GM12878 (cell line): ENCODE results near the gene PPWD1. TPM values are rescaled to one million over a fixed set of nuclear protein-coding genes. Genes with fewer than 3 reads are reported as not detected.

ENCODE experiments used
- ATAC-seq: fragments of 200-7000 bp; cut with Tn5 transposase; 3 replicates; pipeline ENCODE4 v1.9.1; 2020; ENCODE audit warnings: mild to moderate bottlenecking, moderate library complexity
- BruUV-seq: library from RNA; stranded (reverse); fragments of 400-500 nt; replicated peaks from 2 replicates; lab custom pipeline; 2021; lab: Mats Ljungman, UMichigan
- CTCF ChIA-PET: fragments of 300-600 bp; sonication (Branson Sonifier 250); formaldehyde crosslinking; extraction: SDS; loops from one replicate; lab custom pipeline; 2021; ENCODE audit warnings: inconsistent platforms; lab: Yijun Ruan, JAX
- POLR2A ChIA-PET: fragments of 350-600 bp; formaldehyde crosslinking; extraction: SDS; loops from one replicate; lab custom pipeline; 2021; ENCODE audit warnings: inconsistent platforms; lab: Charles Lee
- RAD21 ChIA-PET: fragments of 300-600 bp; sonication (Branson Sonifier 250); formaldehyde crosslinking; loops from one replicate; lab custom pipeline; 2023; ENCODE audit warnings: antibody characterized with exemption; ENCODE audit not compliant: unreplicated experiment; lab: Charles Lee
- SMC1A ChIA-PET: fragments of 300-600 bp; sonication (Branson Sonifier 250); formaldehyde crosslinking; loops from one replicate; lab custom pipeline; 2023; ENCODE audit not compliant: unreplicated experiment, uncharacterized antibody; lab: Charles Lee
- DNase-seq: peaks from one replicate; pipeline ENCODE4 v3.0.0-alpha.2; 2011; ENCODE audit warnings: low read depth, low spot score
- FAIRE-seq: peaks from 3 replicates; lab custom pipeline; 2011; peaks lifted over from hg19 to GRCh38; lab: Jason Lieb, UNC
- H2AFZ ChIP-seq: 2 replicates; pipeline ENCODE4 v1.6.0; 2011; ENCODE audit warnings: low read depth, low read length, control low read depth; ENCODE audit not compliant: control insufficient read depth
- H3K27ac ChIP-seq: 2 replicates; pipeline ENCODE4 v1.5.1; 2011; ENCODE audit warnings: control low read depth; ENCODE audit not compliant: control insufficient read depth, insufficient read depth
- H3K27me3 ChIP-seq, 2 experiments: replicated peaks in 1 of 2; 2 replicates each; pipeline versions ENCODE4 v1.6.0 to v1.6.1; 2011; ENCODE audit warnings: low read length in 1 of 2; ENCODE audit not compliant: control insufficient read depth in 2 of 2, insufficient read depth in 2 of 2
- H3K36me3 ChIP-seq, 2 experiments: 2 replicates each; pipeline ENCODE4 v1.5.1; 2011; ENCODE audit warnings: low read length in 1 of 2; ENCODE audit not compliant: control insufficient read depth in 2 of 2, insufficient read depth in 2 of 2
- H3K4me1 ChIP-seq: 2 replicates; pipeline ENCODE4 v1.6.1; 2011; ENCODE audit warnings: mild to moderate bottlenecking, low read length, moderate library complexity, mixed read lengths; ENCODE audit not compliant: control insufficient read depth, insufficient read depth
- H3K4me2 ChIP-seq: 2 replicates; pipeline ENCODE4 v1.6.0; 2011; ENCODE audit warnings: control low read depth; ENCODE audit not compliant: control insufficient read depth, insufficient read depth
- H3K4me3 ChIP-seq: fragments of 200-600 bp; sonication (generic); 2 replicates; pipeline ENCODE4 v1.5.1; 2016
- H3K79me2 ChIP-seq: 2 replicates; pipeline ENCODE4 v1.6.0; 2011; ENCODE audit warnings: low read length; ENCODE audit not compliant: control insufficient read depth, insufficient read depth
- H3K9ac ChIP-seq: 2 replicates; pipeline ENCODE4 v1.8.0; 2011; ENCODE audit warnings: low read length, control low read depth, mixed read lengths; ENCODE audit not compliant: control insufficient read depth, insufficient read depth
- H3K9me3 ChIP-seq: replicated peaks from 3 replicates; pipeline ENCODE4 v1.5.1; 2011; ENCODE audit warnings: mild to moderate bottlenecking, low read length; ENCODE audit not compliant: control insufficient read depth, insufficient read depth
- H4K20me1 ChIP-seq: 2 replicates; pipeline ENCODE4 v1.6.0; 2011; ENCODE audit not compliant: control insufficient read depth, insufficient read depth
- ASH2L ChIP-seq: fragments of 300-600, 200-600 bp; sonication (generic); IDR thresholded peaks from 2 replicates; pipeline ENCODE4 v1.6.1; 2017; ENCODE audit warnings: low read depth, mild to moderate bottlenecking, borderline replicate concordance
- CEBPZ ChIP-seq: fragments of 150-350 bp; IDR thresholded peaks from 2 replicates; pipeline ENCODE4 v1.6.1; 2016; ENCODE audit warnings: low read depth, low read length
- ELK1 ChIP-seq: IDR thresholded peaks from 2 replicates; pipeline ENCODE4 v1.6.1; 2012; ENCODE audit warnings: low read depth, low read length, improper control_type of control experiment
- ETV6 ChIP-seq, 2 experiments: fragments of 450-650 bp in 1 of 2; IDR thresholded peaks in 1 of 2; conservative IDR thresholded peaks in 1 of 2; 2 replicates each; pipeline ENCODE4 v1.6.1; 2014; ENCODE audit warnings: antibody characterized with exemption in 1 of 2, borderline replicate concordance in 1 of 2, low read depth in 1 of 2, mild to moderate bottlenecking in 1 of 2, moderate library complexity in 1 of 2
- IKZF1 ChIP-seq: fragments of 450-650 bp; conservative IDR thresholded peaks from 2 replicates; pipeline ENCODE4 v1.6.1; 2017; ENCODE audit warnings: antibody characterized with exemption, mild to moderate bottlenecking
- MEF2A ChIP-seq: IDR thresholded peaks from 2 replicates; pipeline ENCODE4 v1.6.1; 2011; ENCODE audit warnings: low read depth, mild to moderate bottlenecking, low read length, moderate library complexity; ENCODE audit not compliant: insufficient read depth
- NBN ChIP-seq: fragments of 450-650 bp; IDR thresholded peaks from 2 replicates; pipeline ENCODE4 v1.6.1; 2016
- NR2C2 ChIP-seq: IDR thresholded peaks from 2 replicates; pipeline ENCODE4 v1.6.1; 2011; ENCODE audit warnings: borderline replicate concordance, low read depth; ENCODE audit not compliant: control insufficient read depth, insufficient read length
- SIX5 ChIP-seq: IDR thresholded peaks from 2 replicates; pipeline ENCODE4 v1.6.1; 2011; ENCODE audit warnings: mild to moderate bottlenecking, low read depth, low read length, moderate library complexity; ENCODE audit not compliant: severe bottlenecking
- SMC3 ChIP-seq: IDR thresholded peaks from 2 replicates; pipeline ENCODE4 v1.6.1; 2011; ENCODE audit warnings: low read length, improper control_type of control experiment, borderline replicate concordance
- TAF1 ChIP-seq: IDR thresholded peaks from 2 replicates; pipeline ENCODE4 v1.6.1; 2011; ENCODE audit warnings: mild to moderate bottlenecking, low read depth, low read length, borderline replicate concordance
- TCF3 ChIP-seq: IDR thresholded peaks from 2 replicates; pipeline ENCODE4 v1.6.1; 2012; ENCODE audit warnings: low read depth, mild to moderate bottlenecking, low read length, borderline replicate concordance; ENCODE audit not compliant: insufficient read depth
- ZBED1 ChIP-seq: IDR thresholded peaks from 2 replicates; pipeline ENCODE4 v1.6.1; 2016; ENCODE audit warnings: borderline replicate concordance
- ZBTB33 ChIP-seq: fragments of 450-650 bp; IDR thresholded peaks from 2 replicates; pipeline ENCODE4 v1.6.1; 2017; ENCODE audit warnings: mild to moderate bottlenecking
- ZZZ3 ChIP-seq: IDR thresholded peaks from 2 replicates; pipeline ENCODE4 v1.6.1; 2011; ENCODE audit warnings: low read depth; ENCODE audit not compliant: control insufficient read depth, insufficient read length
- WGBS: methylation state at CpG from one replicate; pipeline ENCODE4 v1.1.6; 2016; ENCODE audit warnings: low lambda C conversion rate; ENCODE audit not compliant: insufficient replicate concordance, insufficient coverage; ENCODE audit errors: missing lambda C conversion rate; 5-methylcytosine and 5-hydroxymethylcytosine counted together
- in situ Hi-C: fragments of 300-500 bp; cut with MboI; formaldehyde crosslinking; loops from 9 replicates; pipeline ENCODE4 v1.14.3; 2018; ENCODE audit warnings: mixed read lengths
- intact Hi-C: fragments of 100-400 bp; cut with micrococcal nuclease; formaldehyde crosslinking; loops from one replicate; pipeline ENCODE4 v1.14.2; 2022; ENCODE audit not compliant: unreplicated experiment
- polyA plus RNA-seq, 11 experiments: library from polyadenylated mRNA; depleted of rRNA in 4 of 11; unstranded in 6 of 11; stranded (reverse) in 5 of 11; fragments of >200 nt; fragmentation: Nextera tagmentation in 4 of 11; fragmentation: Illumina TruSeq in 1 of 11; extraction: Ambion mirVana in 4 of 11; extraction: Trizol in 1 of 11; gene quantifications; 1 replicate in 1 of 11; 2 replicates in 10 of 11; pipeline versions ENCODE4 v1.2.1 to v1.2.3, GENCODE V29; 2011 to 2016; ENCODE audit warnings: inconsistent platforms in 2 of 11, missing spikeins in 2 of 11, low read depth in 1 of 11
- total RNA-seq, 4 experiments: library from RNA; depleted of rRNA in 3 of 4; stranded (reverse); fragments of >200 nt in 3 of 4; fragmentation: Illumina TruSeq in 1 of 4; extraction: Trizol in 1 of 4; gene quantifications; 2 replicates each; pipeline versions ENCODE4 v1.2.1 to v1.2.3, GENCODE V29; 2013 to 2021

The PPWD1 gene
- total and polyA plus RNA-seq, 10 of the 15 experiments (the other 5 are each of a cell fraction or from before 2014, with no cell fraction given) = 18.0 to 53.9 (median 43.2) TPM

GRCh38 chr5:65624571-65625555 lies 61.8 kb downstream of the PPWD1 start, which contains the start of the genes SHLD3 and TRAPPC13:
Gene SHLD3, plus strand, starts transcription at chr5:65625027. Its CDS starts 4,561 bp downstream, at chr5:65629588.
Gene TRAPPC13, plus strand, starts transcription at chr5:65625027. Its CDS starts 34 bp downstream, at chr5:65625061.
- RAD21 ChIA-PET = interaction anchor here (0.8 to 1.4 kb wide), 3 partner anchors 62 to 528 kb away, joined by 3 to 9 read pairs (median 5); partner anchors contain the start of gene CENPK
- WGBS = 1% methylated on average over 36 of the region's 36 CpGs
- 0 out of 2 replicates have a peak, but pooled peaks have one; percentile 46 for TF ChIP-seq ASH2L
- no peak for TF ChIP-seq ELK1
- TF ChIP-seq NBN = peak; percentile 83
- TF ChIP-seq ZBTB33 = no peak
- TF ChIP-seq ZZZ3 = no peak
- peak; percentile 74 for TF ChIP-seq IKZF1
- no peak for TF ChIP-seq ZBED1
- peak; percentile 83 for TF ChIP-seq TAF1
- TF ChIP-seq SMC3 = no peak
- peak; percentile 75 for TF ChIP-seq SIX5
- TF ChIP-seq CEBPZ = no peak
- TF ChIP-seq MEF2A = 0 out of 2 replicates have a peak, but pooled peaks have one; percentile 8
- TF ChIP-seq TCF3 = no peak
- peak in 1 of 2 experiments; percentile 65; a peak in 1 of 4 replicates for TF ChIP-seq ETV6 (conservative IDR thresholded peaks at IDR 0.05 in 1 of 2, IDR thresholded peaks at IDR 0.05 in 1 of 2; ENCODE audit: borderline replicate concordance in 1 of 2, low read depth in 1 of 2)
- TF ChIP-seq NR2C2 = peak; percentile 89

More at GRCh38 chr5:65624571-65625555, 61.8 kb downstream of the PPWD1 start, which contains the start of the genes SHLD3 and TRAPPC13:
- Histone ChIP-seq H3K9me3 (no peaks in the 10 kb centered on the region), H3K36me3 (peaks cover 0 to 3% of the 10 kb centered on the region in 2 experiments; a peak in 1 of 4 replicates), H2AFZ (peak within 1 kb of the TSS; percentile 94), H3K4me3 (peak within 1 kb of the TSS; percentile 88), H3K27me3 (no peaks in the 10 kb centered on the region), H3K4me2 (peak within 1 kb of the TSS; percentile 95), H3K9ac (peak within 1 kb of the TSS; percentile 91), H3K27ac (peak within 1 kb of the TSS; percentile 83), H4K20me1 (no peaks in the 10 kb centered on the region), H3K79me2 (peaks cover 57% of the 10 kb centered on the region), H3K4me1 (no peaks in the 10 kb centered on the region)
- CTCF ChIA-PET = no interaction called here
- DNase-seq = peak; percentile 85
- peak; percentile 84 for ATAC-seq
- TSS peak; percentile 88 for BruUV-seq
- in situ Hi-C loops (no loop called here), intact Hi-C loops (loop anchor here (2.0 kb wide), 1 partner anchor 302 kb away; the partner anchor contains the start of gene ERBIN)
- FAIRE-seq = no peak
- SMC1A ChIA-PET = interaction anchor here (0.7 to 1.2 kb wide), 3 partner anchors 42 to 1350 kb away, joined by 3 read pairs; no protein-coding TSS in a partner anchor
- POLR2A ChIA-PET = interaction anchor here (1.0 kb wide), 1 partner anchor 17 kb away, joined by 3 read pairs; no protein-coding TSS in a partner anchor
